PC-9 (cell line): Measurements from ENCODE around the gene STXBP5L.

Source experiments
- CTCF ChIP-seq: fragments of 200-600 bp; sonication (generic); conservative IDR thresholded peaks from 2 replicates; pipeline ENCODE4 v1.6.1; 2017; ENCODE audit warnings: mixed run types, antibody characterized with exemption, mild to moderate bottlenecking, moderate library complexity
- EZH2 ChIP-seq: fragments of 200-600 bp; sonication (generic); IDR thresholded peaks from 2 replicates; pipeline ENCODE4 v1.8.0; 2017; ENCODE audit warnings: antibody characterized with exemption, low read depth

DNA sequence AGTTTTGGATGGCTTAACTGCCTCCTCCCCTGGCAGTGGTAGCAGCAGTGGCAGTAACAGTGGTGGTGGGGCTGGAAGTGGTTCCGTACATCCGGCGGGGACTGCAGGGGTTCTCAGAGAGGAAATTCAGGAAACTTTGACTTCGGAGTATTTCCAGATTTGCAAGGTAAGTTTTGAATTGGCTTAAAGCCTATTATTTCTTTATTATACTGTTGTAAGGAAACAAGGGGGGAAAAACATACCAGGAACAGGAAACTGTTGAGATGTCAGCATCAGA is 1.5 kb downstream of the STXBP5L start:
- TF ChIP-seq CTCF (no peak), EZH2 (no peak)
